ENCODE data around the gene HRH1.

- TF ChIP-seq EZH2 (IDR thresholded peaks at IDR 0.05; ENCODE audit: borderline replicate concordance, low read length) (no peak), CTCF (IDR thresholded peaks at IDR 0.05; ENCODE audit: low read length) (no peak)
These were observed 19.7 kb downstream of the HRH1 start for GRCh38 chr3:11173828-11174465.
